GM12891 (cell line): ENCODE data around the gene ATXN1.

Source experiments
- PAX5 ChIP-seq: IDR thresholded peaks from 2 replicates; pipeline ENCODE4 v1.6.1; 2011; ENCODE audit warnings: low read length, moderate library complexity, mild to moderate bottlenecking; ENCODE audit not compliant: insufficient read depth, severe bottlenecking
- POLR2A ChIP-seq: IDR thresholded peaks from 2 replicates; pipeline ENCODE4 v1.6.1; 2011; ENCODE audit warnings: low read depth, low read length, control low read depth
- POLR2AphosphoS5 ChIP-seq: IDR thresholded peaks from 2 replicates; pipeline ENCODE4 v1.6.1; 2011; ENCODE audit warnings: low read depth, low read length, control low read depth
- POU2F2 ChIP-seq: IDR thresholded peaks from 2 replicates; pipeline ENCODE4 v1.6.1; 2011; ENCODE audit warnings: low read depth, mild to moderate bottlenecking, control low read depth, low read length, moderate library complexity
- SPI1 ChIP-seq: IDR thresholded peaks from 2 replicates; pipeline ENCODE4 v1.6.1; 2011; ENCODE audit warnings: low read depth, low read length, control low read depth
- TAF1 ChIP-seq: IDR thresholded peaks from 2 replicates; pipeline ENCODE4 v1.6.1; 2011; ENCODE audit warnings: low read depth, low read length, control low read depth

- TF ChIP-seq POLR2AphosphoS5 (no peak), POLR2A (no peak), TAF1 (no peak), SPI1 (no peak), POU2F2 (no peak), PAX5 (no peak)
Measured at GRCh38 chr6:16740097-16740496, 21.2 kb downstream of the ATXN1 start.
